Brain pericyte (primary cell): ENCODE data around the gene HELZ2.
"Not testable (repeated sequence)": the region's sequence is repeated elsewhere in the genome, so short reads cannot be mapped to it uniquely, and the experiment has no call there.

Experiments
- DNase-seq: peaks from one replicate; pipeline ENCODE4 v3.0.0-alpha.2; 2012; ENCODE audit warnings: low read depth, low spot score

Gene HELZ2, protein sequence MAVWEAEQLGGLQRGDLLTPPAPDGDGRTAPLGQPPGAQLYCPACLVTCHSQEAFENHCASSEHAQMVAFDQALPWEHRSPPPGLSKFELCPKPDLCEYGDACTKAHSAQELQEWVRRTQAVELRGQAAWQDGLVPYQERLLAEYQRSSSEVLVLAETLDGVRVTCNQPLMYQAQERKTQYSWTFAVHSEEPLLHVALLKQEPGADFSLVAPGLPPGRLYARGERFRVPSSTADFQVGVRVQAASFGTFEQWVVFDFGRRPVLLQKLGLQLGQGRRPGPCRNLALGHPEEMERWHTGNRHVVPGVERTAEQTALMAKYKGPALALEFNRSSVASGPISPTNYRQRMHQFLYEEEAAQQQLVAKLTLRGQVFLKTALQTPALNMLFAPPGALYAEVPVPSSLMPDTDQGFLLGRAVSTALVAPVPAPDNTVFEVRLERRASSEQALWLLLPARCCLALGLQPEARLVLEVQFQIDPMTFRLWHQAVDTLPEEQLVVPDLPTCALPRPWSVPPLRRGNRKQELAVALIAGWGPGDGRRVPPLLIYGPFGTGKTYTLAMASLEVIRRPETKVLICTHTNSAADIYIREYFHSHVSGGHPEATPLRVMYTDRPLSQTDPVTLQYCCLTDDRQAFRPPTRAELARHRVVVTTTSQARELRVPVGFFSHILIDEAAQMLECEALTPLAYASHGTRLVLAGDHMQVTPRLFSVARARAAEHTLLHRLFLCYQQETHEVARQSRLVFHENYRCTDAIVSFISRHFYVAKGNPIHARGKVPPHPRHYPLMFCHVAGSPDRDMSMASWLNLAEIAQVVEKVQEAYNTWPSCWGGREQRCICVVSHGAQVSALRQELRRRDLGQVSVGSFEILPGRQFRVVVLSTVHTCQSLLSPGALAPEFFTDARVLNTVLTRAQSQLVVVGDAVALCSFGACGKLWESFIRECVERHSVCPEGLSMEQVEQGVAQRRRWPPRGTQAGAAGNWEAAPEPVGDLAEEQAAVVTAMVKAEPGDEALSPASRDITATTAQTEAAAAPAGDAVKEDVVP (N-terminal part only)

DNA sequence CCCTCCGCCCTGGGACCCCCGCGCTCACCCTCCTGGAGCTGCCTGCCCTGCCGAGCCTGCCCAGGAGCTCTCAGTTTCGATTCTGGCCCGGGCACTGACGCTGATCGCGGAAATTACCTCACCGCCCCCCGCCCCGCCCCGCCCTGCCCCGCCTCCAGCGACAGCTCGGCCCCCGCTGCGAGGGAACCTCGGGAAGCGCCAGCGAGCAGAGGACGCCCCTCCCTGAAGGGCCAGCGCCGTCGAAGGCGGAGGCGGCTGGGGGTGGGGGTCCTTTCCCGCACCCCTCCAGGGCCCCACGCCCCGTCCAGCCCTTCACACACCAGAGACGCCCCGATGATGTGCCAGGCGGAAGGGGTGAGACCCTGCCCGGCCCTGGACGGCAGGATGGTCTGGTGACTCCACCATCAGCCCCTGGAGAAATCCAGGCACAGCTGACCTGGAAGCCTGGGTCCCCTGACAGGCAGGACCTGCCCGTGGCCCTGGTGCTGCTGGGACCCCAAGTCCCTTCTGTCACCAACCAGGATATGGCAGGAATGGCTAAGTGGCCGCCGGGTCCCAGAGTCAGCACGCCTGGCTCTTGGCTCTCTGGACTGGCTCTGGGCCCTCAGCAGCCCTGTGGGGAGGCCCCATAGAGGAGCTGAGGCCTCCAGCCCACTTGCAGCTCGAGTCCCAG, at the start of gene HELZ2:
Gene HELZ2 (minus strand): TSS at position 84 of the 673 bp plus-strand sequence. CDS start 1,854 bp downstream, outside the sequence.
- no peak for DNase-seq

DNA sequence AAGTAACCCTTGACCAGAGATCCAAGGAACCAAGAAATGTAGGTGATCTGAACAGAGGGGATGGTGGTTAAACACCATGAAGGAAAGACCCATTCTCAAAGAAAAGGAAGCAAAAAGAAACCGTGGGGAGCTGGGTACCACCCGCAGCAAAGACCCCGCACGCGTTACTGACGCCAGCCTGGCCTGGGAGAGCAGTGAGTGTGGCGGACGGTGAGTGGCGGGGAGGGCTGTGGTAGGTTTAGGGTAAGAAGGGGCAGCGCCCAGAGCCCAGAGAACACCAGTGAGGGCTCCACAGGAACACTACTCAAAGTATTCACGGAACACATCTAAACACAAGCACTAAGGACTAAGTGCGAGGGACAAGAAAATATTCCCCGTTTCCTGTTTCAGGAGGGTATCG, 48.7 kb upstream of the HELZ2 start:
- DNase-seq, result no peak

DNA sequence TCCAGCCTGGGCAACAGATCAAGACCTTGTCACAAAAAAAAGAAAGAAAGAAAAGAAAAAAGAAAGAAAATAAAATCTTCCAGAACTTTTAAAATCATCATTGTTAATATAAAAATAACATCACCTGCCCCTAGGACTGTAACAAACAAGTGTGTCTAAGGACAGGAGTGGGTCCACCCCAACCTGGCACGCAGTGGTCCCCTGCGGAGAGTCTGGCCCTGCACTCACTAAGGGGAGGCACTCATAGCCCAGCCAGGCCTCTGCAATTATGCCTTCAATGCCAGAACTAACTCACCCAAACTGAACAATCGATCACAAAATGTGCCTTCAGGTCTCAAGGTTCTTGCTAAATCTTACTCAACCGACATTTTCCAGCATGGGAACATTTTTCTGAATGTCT, 48.1 kb upstream of the HELZ2 start:
- no peak for DNase-seq

DNA sequence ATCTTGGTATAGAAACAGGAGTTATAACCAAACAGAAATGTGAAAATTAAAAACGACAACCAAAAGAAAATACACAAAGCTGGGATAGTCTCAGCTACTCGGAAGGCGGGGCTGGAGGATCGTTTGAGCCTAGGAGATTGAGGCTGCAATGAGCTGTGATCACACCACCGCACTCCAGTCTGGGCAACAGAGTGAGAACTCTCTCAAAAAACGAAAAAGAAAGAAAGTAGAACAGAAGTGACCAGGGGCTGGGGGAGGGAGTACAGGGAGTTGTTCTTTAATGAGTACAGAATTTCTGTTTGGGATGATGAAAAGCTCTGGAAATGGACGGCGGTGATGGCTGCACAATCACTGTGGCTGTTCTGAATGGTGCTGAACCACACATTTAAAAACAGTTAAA, 47.0 kb upstream of the HELZ2 start:
- no peak for DNase-seq

DNA sequence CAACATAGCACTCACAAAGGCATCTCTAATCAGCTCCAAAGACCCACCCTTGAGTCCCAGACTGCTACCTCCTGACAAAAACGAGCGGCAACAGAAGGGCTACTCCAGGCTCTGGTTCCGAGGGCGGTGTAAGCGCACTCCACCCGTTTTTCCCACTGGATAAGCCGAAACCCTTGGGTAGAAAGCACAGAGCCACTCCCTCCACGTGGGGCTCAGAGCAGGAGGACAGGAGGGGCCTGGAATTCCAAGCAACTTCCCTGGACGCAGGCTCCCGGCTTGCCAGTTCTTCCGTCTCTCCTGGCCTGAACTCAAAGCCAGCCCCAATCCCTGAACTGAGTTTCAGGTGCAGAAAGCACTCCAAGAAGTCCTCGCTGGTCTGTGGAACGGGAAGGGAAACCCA, 45.5 kb upstream of the HELZ2 start:
- DNase-seq, result no peak

DNA sequence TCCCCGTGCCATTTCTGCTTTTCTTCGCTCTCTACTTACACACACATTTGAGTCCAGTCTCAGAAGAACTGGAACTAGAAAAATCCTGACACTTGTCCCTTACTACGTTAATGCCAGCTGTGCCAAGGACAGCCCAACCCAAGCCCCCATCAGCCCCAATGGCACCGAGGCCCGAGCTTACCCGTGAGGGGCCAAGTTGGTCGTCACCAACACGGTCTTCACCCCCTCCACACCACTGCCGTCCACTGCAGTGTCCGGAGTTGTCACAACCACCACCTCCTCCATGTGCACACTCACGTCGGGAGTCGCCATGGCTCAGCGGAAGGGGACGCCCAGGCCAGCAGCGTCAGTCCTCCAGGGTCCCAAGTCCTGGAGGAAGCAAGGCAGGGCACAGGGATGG, 45.0 kb upstream of the HELZ2 start:
- DNase-seq, result no peak

DNA sequence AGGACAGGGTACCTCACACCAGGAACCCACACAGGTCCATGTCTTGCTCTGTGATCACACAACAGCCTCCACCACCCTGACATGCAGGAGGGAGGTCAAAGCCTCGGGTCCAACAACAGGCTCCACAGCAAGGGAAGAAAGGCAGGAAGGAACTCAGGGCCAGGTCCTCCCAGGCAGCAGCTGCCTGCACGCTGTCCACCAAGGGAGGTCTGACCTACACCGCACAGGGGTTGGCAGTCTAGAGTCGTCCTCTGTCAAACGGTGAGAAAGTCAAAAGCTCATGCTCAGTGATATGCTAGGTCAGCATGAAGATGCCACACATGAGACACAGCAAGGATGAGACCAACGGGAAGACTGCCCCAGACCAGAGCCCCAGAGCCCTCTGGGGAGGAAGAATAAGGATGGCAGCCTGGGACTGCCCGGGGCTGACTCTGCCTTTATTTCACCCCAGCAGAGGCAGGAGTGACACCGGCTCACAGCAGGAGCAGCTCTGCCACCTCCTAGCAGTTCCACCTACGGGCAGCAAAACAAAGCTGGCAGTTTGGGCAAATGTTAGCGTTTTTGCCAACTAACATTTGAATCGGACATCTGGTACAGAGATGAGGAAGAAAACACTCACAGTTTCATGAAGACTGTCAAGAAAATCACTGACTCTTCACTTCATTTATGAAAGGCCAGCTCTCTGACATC, 44.4 kb upstream of the HELZ2 start:
- no peak for DNase-seq

DNA sequence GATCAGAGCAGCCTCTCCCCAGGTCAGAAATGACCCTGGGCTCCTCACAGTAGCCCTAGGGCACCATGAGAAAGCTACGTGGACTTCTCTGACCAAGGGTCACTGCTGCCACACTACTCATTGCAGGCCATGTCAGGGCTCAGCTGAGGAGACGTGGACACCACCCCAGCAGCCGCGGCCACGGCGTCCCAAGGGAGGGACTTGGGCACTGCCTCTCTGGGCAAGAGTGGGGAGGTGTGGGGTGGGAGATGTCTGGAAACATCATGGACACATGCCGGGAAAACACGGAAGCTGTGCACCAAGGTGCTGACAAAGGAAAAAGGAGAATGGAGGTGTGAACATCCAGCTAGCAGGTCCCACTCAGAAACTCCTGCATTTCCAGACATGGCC, 43.8 kb upstream of the HELZ2 start:
- DNase-seq, result no peak

DNA sequence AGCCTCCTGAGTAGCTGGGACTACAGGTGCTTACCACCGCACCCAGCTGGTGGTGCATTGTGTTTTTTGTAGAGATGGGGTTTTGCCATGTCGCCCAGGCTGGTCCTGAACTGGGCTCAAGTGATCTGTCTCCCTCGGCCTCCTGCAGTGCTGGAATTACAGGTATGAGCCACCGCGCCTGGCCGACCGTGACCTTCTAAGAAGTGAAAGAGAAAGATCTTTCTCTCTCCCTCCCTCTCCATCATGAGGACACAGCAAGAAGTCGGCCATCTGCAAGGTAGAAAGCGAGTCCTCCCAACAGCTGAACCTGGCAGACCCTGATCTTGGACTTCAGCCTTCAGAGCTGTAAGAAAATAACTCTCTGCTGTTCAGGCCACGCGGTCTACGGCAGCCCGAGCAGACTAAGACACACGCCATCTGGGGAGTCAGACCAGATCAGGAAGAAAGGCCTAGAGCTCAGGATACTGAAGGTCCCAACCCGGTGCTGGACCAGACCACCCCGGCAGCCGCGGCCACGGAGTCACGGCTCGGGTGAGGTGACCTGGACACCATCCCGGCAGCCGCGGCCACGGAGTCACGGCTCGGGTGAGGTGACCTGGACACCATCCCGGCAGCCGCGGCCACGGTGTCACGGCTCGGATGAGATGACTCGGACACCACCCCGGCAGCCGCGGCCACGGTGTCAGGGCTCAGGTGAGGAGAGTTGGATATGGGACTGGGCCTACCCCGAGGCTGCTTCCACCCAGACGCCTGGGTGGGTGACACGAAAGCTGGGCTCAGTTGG, 43.2 kb upstream of the HELZ2 start:
- DNase-seq, result no peak

DNA sequence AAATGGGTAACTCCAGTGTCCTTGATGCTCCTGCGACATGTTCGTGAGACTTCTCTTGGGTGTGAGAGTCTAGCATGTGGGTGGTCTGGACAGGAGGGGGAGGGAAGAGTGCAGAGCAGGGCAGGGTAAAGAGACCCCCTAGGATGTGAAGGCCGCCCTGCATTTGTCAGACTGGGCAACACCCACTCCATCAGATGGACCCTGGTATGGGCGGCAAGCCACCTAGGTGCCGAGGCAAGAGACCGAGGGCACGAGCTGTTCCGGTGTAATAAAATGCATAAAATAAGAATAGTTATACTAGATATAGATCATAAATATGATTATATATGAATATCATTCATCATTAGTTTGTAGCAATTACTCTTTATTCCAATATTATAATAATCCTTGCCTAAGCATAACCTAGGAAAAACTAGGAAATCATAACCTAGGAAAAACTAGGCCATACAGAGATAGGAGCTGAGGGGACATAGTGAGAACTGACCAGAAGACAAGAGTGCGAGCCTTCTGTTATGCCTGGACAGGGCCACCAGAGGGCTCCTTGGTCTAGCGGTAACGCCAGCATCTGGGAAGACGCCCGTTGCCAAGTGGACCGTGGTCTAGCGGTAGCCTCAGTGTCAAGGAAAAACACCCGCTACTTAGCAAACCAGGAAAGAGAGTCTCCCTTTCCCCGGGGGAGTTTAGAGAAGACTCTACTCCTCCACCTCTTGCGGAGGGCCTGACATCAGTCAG, 40.0 kb upstream of the HELZ2 start:
- DNase-seq, result not testable (repeated sequence)

DNA sequence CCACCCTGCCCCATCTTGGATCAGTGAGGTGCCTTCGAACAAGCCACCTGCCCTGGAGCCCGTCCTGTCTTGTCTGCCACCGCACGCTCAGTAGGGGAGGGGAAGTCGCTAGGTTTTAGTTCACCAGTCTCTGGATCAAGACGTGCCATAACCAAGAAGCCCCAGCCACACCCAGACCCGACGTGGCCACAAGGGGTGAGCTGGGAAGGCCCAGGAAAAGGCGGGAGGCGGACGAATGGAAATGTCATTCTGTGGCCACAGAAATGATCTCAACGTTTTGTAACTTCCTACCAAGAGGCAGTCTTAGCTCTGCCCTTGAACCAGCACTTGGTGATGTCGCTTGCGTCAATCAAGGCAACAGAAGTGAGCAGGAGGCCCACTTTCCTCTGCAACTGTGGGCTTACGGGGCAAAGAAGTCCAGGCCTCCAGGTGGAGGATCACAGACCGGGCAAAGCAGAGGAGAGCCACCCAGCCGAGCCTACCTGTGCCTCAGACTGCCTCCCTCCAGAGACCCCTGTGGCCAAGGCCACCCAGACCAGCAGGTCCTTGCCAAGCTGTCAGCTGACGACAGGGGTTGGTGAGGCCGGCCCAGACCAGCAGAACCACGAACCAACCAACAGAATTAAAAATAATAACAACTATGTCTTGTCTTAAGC, 38.4 kb upstream of the HELZ2 start:
- no peak for DNase-seq

DNA sequence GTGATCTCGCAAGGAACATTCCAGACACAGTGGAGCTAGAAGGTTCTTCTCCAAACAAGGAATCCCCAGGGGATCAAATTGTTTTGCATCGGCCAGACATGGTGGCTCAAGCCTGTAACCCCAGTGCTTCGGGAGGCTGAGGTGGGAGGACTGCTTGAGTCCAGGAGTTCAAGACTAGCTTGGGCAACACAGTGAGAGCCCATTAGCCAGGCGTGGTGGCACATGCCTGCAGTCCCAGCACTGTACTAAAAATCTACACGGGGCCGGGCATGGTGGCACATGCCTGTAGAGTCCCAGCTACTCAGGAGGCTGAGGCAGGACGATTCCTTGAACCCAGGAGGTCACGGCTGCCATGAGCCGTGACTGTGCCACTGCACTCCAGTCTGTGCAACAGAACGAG, 37.6 kb upstream of the HELZ2 start:
- no peak for DNase-seq

DNA sequence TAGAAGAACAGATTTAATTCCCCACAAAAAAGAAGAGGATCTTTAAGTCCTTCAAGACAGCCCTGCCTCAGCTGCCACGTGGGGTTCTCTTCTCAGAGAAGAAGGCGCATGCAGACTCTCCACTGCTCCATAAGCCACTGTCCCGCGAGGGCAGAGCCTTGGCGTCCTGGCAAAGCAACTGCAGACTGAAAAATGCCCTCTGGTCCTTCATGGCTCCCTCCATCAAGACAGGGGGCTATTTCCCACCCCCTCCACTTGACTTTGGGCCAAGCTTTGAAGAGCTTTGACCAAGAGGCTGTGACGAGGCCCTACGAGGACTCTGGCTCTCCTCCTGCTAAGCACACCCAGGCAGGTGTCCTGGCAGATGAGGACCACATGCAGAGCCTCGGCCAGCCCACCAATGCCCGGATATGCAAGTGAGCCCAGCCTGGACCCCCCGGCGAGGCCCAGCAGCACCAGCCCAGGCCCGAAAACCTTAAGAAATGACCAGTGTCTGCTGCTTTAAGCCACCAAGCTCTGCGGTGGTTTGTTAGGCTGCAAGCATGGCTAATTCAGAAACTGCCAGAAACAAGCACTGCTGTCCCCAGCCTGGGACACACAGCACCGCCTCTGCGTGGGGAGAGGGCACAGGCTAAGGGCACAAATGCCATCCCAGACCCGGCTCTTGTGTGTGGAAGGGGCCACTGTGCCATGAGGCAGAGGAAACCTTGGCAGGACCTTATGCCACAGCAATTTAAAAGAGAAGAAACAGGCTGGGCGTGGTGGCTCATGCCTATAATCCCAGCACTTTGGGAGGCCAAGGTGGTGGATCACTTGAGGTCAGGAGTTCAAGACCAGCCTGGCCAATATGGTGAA, 36.8 kb upstream of the HELZ2 start:
- no peak for DNase-seq

DNA sequence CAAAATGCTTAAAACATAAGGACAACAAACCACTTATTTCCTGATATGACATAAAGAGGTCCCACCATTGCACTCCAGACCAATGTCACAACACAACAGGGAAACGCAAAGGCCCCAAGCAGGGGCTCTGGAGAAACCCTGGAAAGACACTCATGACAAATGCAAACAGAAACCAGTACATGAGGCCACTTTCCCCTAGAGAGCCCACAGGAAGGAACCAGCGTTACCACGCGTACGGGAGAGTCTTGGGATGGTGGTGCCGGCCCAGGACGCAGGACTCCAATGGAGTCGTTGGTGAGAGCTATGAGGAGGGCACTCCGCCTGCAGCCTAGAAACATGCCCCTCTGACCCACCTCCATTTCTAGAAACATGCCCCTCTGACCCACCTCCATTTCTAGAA, 32.6 kb upstream of the HELZ2 start:
- DNase-seq, result no peak

DNA sequence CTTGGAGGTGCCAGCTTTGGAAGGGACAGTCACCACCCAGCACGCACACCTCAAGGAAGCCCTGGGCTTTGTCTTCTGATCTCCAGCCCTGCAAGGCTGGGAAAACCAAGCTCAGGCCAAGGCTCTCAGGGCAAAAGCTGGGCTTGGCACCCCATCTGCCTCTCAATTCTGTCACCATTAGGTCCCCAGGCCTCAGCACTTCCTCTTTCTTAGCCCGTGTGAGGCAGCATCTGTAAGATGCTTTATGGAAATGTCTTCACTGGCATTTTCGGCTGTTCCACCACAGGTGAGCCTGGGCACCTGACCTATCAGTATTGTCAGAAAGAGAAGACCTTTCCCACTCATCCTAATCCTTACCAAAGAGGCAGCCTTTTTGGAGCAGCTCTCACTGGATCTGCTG, 28.3 kb upstream of the HELZ2 start:
- DNase-seq, result no peak

DNA sequence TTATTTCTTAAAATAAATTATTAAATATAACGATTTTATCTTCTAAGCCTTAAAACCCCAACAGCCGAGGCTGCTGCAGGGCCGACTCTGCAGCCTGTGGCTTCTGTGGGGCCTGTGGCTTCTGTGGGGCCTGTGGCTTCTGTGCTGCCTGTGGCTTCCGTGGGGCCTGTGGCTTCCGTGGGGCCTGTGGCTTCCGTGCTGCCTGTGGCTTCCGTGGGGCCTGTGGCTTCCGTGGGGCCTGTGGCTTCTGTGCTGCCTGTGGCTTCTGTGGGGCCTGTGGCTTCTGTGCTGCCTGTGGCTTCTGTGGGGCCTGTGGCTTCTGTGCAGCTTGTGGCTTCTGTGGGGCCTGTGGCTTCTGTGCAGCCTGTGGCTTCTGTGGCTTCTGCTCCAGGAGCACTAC, 27.6 kb upstream of the HELZ2 start:
- not testable (repeated sequence) for DNase-seq

DNA sequence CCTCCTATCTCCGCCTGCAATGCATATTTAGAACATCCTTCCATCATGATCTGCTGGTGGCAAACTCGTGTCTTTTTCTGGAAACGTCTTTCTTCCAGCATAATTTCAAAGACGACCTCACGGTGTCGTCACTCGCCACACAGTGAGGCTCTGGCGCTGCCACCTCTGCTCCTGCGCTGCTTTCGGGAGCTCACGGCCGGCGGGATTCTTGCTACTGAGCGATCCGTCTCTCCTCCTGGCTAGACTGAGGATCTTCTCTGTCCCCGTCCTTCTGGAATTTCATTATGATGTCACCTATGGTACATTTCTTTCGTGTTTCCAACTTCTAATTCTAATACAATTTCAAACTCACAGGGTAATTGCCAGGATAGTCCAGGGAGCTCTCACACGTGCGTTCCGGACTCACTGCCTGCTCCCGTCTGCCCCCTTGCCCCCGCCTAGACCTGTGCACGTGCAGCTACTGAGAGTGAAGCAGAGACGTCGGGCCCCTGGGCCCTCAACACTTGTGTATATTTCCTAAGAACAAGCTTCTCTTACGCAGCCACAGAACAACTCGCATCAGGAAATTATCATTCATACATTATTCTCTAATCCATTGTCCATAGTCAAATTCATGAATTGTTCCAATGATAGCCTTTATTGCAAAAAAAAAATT, 25.5 kb upstream of the HELZ2 start:
- no peak for DNase-seq
